Glutamatergic neuron (in vitro differentiated cells): ENCODE results near the gene IQCN. TPM values are rescaled to one million over a fixed set of nuclear protein-coding genes. Genes with fewer than 3 reads are reported as not detected.

Experiments used
- DNase-seq: peaks from one replicate; pipeline ENCODE4 v3.0.0; 2022
- H3K27ac Mint-ChIP-seq: one replicate; pipeline ENCODE4 v1.8.0; 2020; ENCODE audit warnings: mild to moderate bottlenecking, mixed read lengths, inconsistent platforms; ENCODE audit not compliant: unreplicated experiment
- H3K27me3 Mint-ChIP-seq: one replicate; pipeline ENCODE4 v1.8.0; 2020; ENCODE audit warnings: mild to moderate bottlenecking, moderate library complexity, mixed read lengths, inconsistent platforms; ENCODE audit not compliant: unreplicated experiment
- H3K36me3 Mint-ChIP-seq: one replicate; pipeline ENCODE4 v1.8.0; 2020; ENCODE audit warnings: mild to moderate bottlenecking, mixed read lengths, inconsistent platforms; ENCODE audit not compliant: unreplicated experiment
- H3K4me1 Mint-ChIP-seq: one replicate; pipeline ENCODE4 v1.8.0; 2020; ENCODE audit warnings: mild to moderate bottlenecking, low read depth, mixed read lengths, inconsistent platforms; ENCODE audit not compliant: unreplicated experiment
- H3K4me3 Mint-ChIP-seq: one replicate; pipeline ENCODE4 v1.8.0; 2020; ENCODE audit warnings: mild to moderate bottlenecking, mixed read lengths, inconsistent platforms; ENCODE audit not compliant: unreplicated experiment
- H3K9me3 Mint-ChIP-seq: one replicate; pipeline ENCODE4 v1.8.0; 2020; ENCODE audit warnings: mild to moderate bottlenecking, moderate library complexity, mixed read lengths, inconsistent platforms; ENCODE audit not compliant: unreplicated experiment
- CTCF ChIP-seq: fragments of 200-600 bp; sonication (generic); IDR thresholded peaks from one replicate; pipeline ENCODE4 v1.5.0; 2021; ENCODE audit not compliant: partially characterized antibody, unreplicated experiment
- total RNA-seq: library from RNA; stranded (reverse); fragmentation: NEBNext Ultra II Directional; extraction: Animal tissue kit (Norgen Biotek cat#: 25700); gene quantifications from one replicate; pipeline ENCODE4 v1.2.1, GENCODE V29; 2021; ENCODE audit not compliant: unreplicated experiment

IQCN gene
- total RNA-seq, 1 donor from 2014 or later, result 23.6 TPM

GRCh38 chr19:18264137-18264854 is 10.0 kb downstream of the IQCN start:
- peaks cover 7% of the 10 kb centered on the region for H3K9me3 Mint-ChIP-seq
- no peaks in the 10 kb centered on the region for H3K4me1 Mint-ChIP-seq
- H3K27ac Mint-ChIP-seq, result no peak overlapping the region
- TF ChIP-seq CTCF, result no peak
- no peak overlapping the region for H3K4me3 Mint-ChIP-seq
- H3K36me3 Mint-ChIP-seq, result peaks cover 6% of the 10 kb centered on the region
- H3K27me3 Mint-ChIP-seq, result peaks cover 19% of the 10 kb centered on the region
- DNase-seq, result no peak

DNA sequence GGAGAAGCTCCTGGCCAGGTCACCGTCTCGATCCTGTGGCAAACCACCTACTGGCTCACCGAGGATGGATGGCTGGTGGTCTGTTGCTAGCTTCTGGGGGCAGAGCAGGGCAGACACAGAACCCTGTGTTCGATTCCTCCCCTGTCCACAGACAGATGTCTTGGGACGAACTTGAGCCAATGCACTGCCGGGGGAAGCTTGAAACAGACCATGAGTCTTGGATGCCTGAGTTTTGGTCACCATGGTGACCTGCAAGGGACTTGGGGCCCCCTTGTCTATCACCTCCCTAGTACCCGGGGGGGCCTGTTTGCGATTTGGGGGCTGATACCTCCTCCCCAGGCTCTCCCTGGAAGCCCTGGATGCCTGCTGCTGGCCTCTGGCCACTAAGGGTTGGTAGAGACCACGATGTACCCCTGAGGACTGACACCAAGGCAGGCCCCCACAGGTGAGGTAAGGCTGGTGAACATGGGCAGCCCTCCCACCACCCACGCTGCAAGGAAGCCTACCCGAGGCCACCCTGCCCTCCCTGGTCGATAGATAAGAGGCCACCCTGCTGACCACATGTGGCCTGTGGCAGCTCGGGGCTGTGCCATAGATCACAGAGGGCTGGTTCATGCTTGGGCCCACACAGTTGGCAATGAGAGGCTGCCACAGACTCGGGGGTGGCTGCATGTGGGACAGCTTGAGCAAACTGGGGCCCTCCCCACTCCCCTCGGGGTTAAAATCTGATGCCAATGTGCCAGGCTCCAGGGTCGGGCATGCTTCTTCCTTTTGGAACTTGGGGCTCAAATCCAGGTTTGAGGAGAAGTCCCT is 10.7 kb downstream of the IQCN start:
- peaks cover 10% of the 10 kb centered on the region for H3K9me3 Mint-ChIP-seq
- no peaks in the 10 kb centered on the region for H3K4me1 Mint-ChIP-seq
- no peak for TF ChIP-seq CTCF
- DNase-seq, result no peak
- H3K36me3 Mint-ChIP-seq, result peaks cover 6% of the 10 kb centered on the region
- peaks cover 19% of the 10 kb centered on the region for H3K27me3 Mint-ChIP-seq
- H3K4me3 Mint-ChIP-seq, result no peak overlapping the region
- no peak overlapping the region for H3K27ac Mint-ChIP-seq

DNA sequence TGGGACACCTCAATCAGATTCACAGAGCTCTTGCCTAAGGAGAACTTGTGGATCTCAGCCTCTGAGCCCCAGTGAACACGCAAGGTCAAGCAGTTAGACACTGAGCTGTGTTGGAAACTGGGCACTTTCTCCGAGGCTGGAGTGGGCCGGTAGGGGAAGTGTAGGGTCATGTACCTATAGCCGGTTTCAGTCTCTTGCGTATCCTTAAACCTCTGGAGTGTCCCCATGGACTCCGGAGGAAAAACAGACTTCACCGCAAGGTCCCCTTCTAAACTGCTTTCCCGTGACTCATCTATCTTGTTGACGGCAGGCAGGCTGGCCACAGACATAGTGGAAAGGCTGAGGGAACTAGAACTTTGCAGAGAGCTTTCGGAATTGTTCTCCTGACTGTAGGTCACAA is 11.3 kb downstream of the IQCN start:
- no peak for TF ChIP-seq CTCF
- DNase-seq, result no peak
- H3K36me3 Mint-ChIP-seq, result peaks cover 6% of the 10 kb centered on the region
- peaks cover 10% of the 10 kb centered on the region for H3K9me3 Mint-ChIP-seq
- H3K4me1 Mint-ChIP-seq, result no peaks in the 10 kb centered on the region
- H3K27me3 Mint-ChIP-seq, result peaks cover 19% of the 10 kb centered on the region
- H3K27ac Mint-ChIP-seq, result no peak overlapping the region
- no peak overlapping the region for H3K4me3 Mint-ChIP-seq

DNA sequence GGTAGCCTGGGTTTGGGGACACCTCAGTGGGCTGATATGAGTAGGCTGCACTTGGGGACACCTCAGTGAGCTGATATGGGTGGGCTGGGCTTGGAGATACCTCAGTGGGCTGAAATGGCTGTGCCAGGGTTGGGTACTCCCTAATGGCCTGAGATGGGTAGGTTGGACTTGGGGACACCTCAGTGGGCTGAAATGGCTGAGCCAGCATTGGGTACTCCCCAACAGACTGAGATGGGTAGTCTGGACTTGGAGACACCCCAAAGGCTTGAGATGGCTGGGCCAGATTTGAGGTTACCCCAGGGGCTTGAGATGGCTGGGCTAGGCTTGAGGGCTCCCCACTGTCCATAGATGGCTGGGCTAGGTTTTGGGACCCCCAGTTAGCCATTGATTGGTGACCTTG is 12.1 kb downstream of the IQCN start:
- no peak for DNase-seq
- no peak overlapping the region for H3K4me3 Mint-ChIP-seq
- H3K27ac Mint-ChIP-seq, result no peak overlapping the region
- no peaks in the 10 kb centered on the region for H3K4me1 Mint-ChIP-seq
- peaks cover 10% of the 10 kb centered on the region for H3K9me3 Mint-ChIP-seq
- H3K36me3 Mint-ChIP-seq, result peaks cover 6% of the 10 kb centered on the region
- no peak for TF ChIP-seq CTCF
- peaks cover 19% of the 10 kb centered on the region for H3K27me3 Mint-ChIP-seq

GRCh38 chr19:18261474-18261873 is 12.8 kb downstream of the IQCN start:
- Mint-ChIP-seq H3K27me3 (peaks cover 18% of the 10 kb centered on the region), H3K9me3 (peaks cover 10% of the 10 kb centered on the region), H3K4me1 (no peaks in the 10 kb centered on the region), H3K27ac (no peak overlapping the region), H3K4me3 (no peak overlapping the region), H3K36me3 (peaks cover 6% of the 10 kb centered on the region)
- no peak for DNase-seq
- no peak for TF ChIP-seq CTCF
